ENCODE data around the gene CDH4. TPM values are rescaled to one million over a fixed set of nuclear protein-coding genes. Genes with fewer than 3 reads are reported as not detected.

Gene CDH4
- polyA plus RNA-seq, 6 donors from 2014 or later: not detected

GRCh38 chr20:61539706-61540360 is 287.8 kb downstream of the CDH4 start:
- no peaks in the 10 kb centered on the region for H3K36me3 Mint-ChIP-seq
- ATAC-seq (ENCODE audit: low read depth in 2 of 2) (no peak), DNase-seq (no peak)
- no peaks in the 10 kb centered on the region for H3K4me1 Mint-ChIP-seq
- no peaks in the 10 kb centered on the region for H3K27me3 Mint-ChIP-seq
- H3K27ac Mint-ChIP-seq: no peak overlapping the region
- H3K9me3 Mint-ChIP-seq: peaks cover 0 to 3% (median 0%) of the 10 kb centered on the region in 7 donors
- no peak overlapping the region for H3K4me3 Mint-ChIP-seq

- no peak overlapping the region for H3K4me3 Mint-ChIP-seq
- H3K9me3 Mint-ChIP-seq: peaks cover 0 to 10% (median 3%) of the 10 kb centered on the region in 7 donors
- H3K4me1 Mint-ChIP-seq: no peaks in the 10 kb centered on the region
- H3K27ac Mint-ChIP-seq: no peak overlapping the region
- DNase-seq: no peak
- ATAC-seq (ENCODE audit: low read depth in 2 of 2): no peak
- H3K27me3 Mint-ChIP-seq: no peaks in the 10 kb centered on the region
- H3K36me3 Mint-ChIP-seq: no peaks in the 10 kb centered on the region
These were observed 289.5 kb downstream of the CDH4 start for GRCh38 chr20:61541537-61541936.

- Mint-ChIP-seq H3K9me3 (peaks cover 0 to 10% (median 3%) of the 10 kb centered on the region in 7 donors), H3K36me3 (no peaks in the 10 kb centered on the region), H3K4me3 (no peak overlapping the region), H3K4me1 (no peaks in the 10 kb centered on the region), H3K27ac (no peak overlapping the region), H3K27me3 (peaks cover 0 to under 1% (median 0%) of the 10 kb centered on the region in 3 donors)
- DNase-seq (no peak), ATAC-seq (ENCODE audit: low read depth in 2 of 2) (no peak)
These were observed 291.0 kb downstream of the CDH4 start for GRCh38 chr20:61543086-61543485.

GRCh38 chr20:61543931-61544745 is 292.1 kb downstream of the CDH4 start:
- H3K9me3 Mint-ChIP-seq: peaks cover 0 to 10% (median 3%) of the 10 kb centered on the region in 7 donors
- ATAC-seq (ENCODE audit: low read depth in 2 of 2): no peak

GRCh38 chr20:61544910-61545889 is 293.1 kb downstream of the CDH4 start:
- no peak for ATAC-seq (ENCODE audit: low read depth in 2 of 2)
- Mint-ChIP-seq H3K9me3 (peaks cover 0 to 10% (median 3%) of the 10 kb centered on the region in 7 donors), H3K27ac (no peak overlapping the region), H3K36me3 (no peaks in the 10 kb centered on the region), H3K27me3 (peaks cover 0 to 5% (median 0%) of the 10 kb centered on the region in 3 donors), H3K4me3 (no peak overlapping the region), H3K4me1 (no peaks in the 10 kb centered on the region)
- no peak for DNase-seq

More at GRCh38 chr20:61543931-61544745, 292.1 kb downstream of the CDH4 start:
- H3K4me3 Mint-ChIP-seq: no peak overlapping the region
- no peaks in the 10 kb centered on the region for H3K4me1 Mint-ChIP-seq
- H3K27me3 Mint-ChIP-seq: peaks cover 0 to 5% (median 0%) of the 10 kb centered on the region in 3 donors
- no peak for DNase-seq
- no peak overlapping the region for H3K27ac Mint-ChIP-seq
- no peaks in the 10 kb centered on the region for H3K36me3 Mint-ChIP-seq

GRCh38 chr20:61546641-61547040 is 294.6 kb downstream of the CDH4 start:
- peak overlapping the region in 1 of 8 donors; percentile 60 for H3K4me3 Mint-ChIP-seq

GRCh38 chr20:61548069-61548468 is 296.0 kb downstream of the CDH4 start:
- peaks cover 5 to 18% (median 8%) of the 10 kb centered on the region in 7 donors for H3K9me3 Mint-ChIP-seq
- H3K27me3 Mint-ChIP-seq: peaks cover 0 to 5% (median 0%) of the 10 kb centered on the region in 3 donors
- H3K36me3 Mint-ChIP-seq: no peaks in the 10 kb centered on the region
- ATAC-seq (ENCODE audit: low read depth in 2 of 2) (no peak), DNase-seq (no peak)
- H3K27ac Mint-ChIP-seq: no peak overlapping the region
- no peaks in the 10 kb centered on the region for H3K4me1 Mint-ChIP-seq
- no peak overlapping the region for H3K4me3 Mint-ChIP-seq

More at GRCh38 chr20:61546641-61547040, 294.6 kb downstream of the CDH4 start:
- Mint-ChIP-seq H3K9me3 (peaks cover 1 to 13% (median 5%) of the 10 kb centered on the region in 7 donors), H3K4me1 (no peaks in the 10 kb centered on the region), H3K27me3 (peaks cover 0 to 5% (median 0%) of the 10 kb centered on the region in 3 donors), H3K36me3 (no peaks in the 10 kb centered on the region), H3K27ac (no peak overlapping the region)
- DNase-seq (no peak), ATAC-seq (ENCODE audit: low read depth in 2 of 2) (no peak)

- Mint-ChIP-seq H3K4me1 (no peaks in the 10 kb centered on the region), H3K27me3 (peaks cover 0 to 5% (median 0%) of the 10 kb centered on the region in 3 donors), H3K4me3 (no peak overlapping the region), H3K36me3 (no peaks in the 10 kb centered on the region), H3K9me3 (peaks cover 6 to 21% (median 12%) of the 10 kb centered on the region in 7 donors), H3K27ac (no peak overlapping the region)
- no peak for DNase-seq
- ATAC-seq (ENCODE audit: low read depth in 2 of 2): no peak
These were observed 297.8 kb downstream of the CDH4 start for GRCh38 chr20:61549865-61550264.

GRCh38 chr20:61551401-61551800 is 299.3 kb downstream of the CDH4 start:
- no peaks in the 10 kb centered on the region for H3K36me3 Mint-ChIP-seq
- H3K4me3 Mint-ChIP-seq: no peak overlapping the region
- peaks cover 3 to 28% (median 7%) of the 10 kb centered on the region in 7 donors for H3K9me3 Mint-ChIP-seq
- no peak overlapping the region for H3K27ac Mint-ChIP-seq
- peaks cover 0 to 5% (median 0%) of the 10 kb centered on the region in 3 donors for H3K27me3 Mint-ChIP-seq
- no peaks in the 10 kb centered on the region for H3K4me1 Mint-ChIP-seq
- DNase-seq (no peak), ATAC-seq (ENCODE audit: low read depth in 2 of 2) (no peak)

GRCh38 chr20:61554617-61555016 is 302.6 kb downstream of the CDH4 start:
- Mint-ChIP-seq H3K36me3 (no peaks in the 10 kb centered on the region), H3K9me3 (peaks cover 3 to 28% (median 7%) of the 10 kb centered on the region in 7 donors), H3K4me3 (no peak overlapping the region), H3K27ac (no peak overlapping the region), H3K4me1 (no peaks in the 10 kb centered on the region), H3K27me3 (no peaks in the 10 kb centered on the region)
- DNase-seq (no peak), ATAC-seq (ENCODE audit: low read depth in 2 of 2) (no peak)

- Mint-ChIP-seq H3K9me3 (peaks cover 3 to 28% (median 7%) of the 10 kb centered on the region in 7 donors), H3K27ac (no peak overlapping the region), H3K36me3 (no peaks in the 10 kb centered on the region), H3K4me3 (no peak overlapping the region), H3K27me3 (no peaks in the 10 kb centered on the region), H3K4me1 (no peaks in the 10 kb centered on the region)
- ATAC-seq (ENCODE audit: low read depth in 2 of 2) (no peak), DNase-seq (no peak)
These were observed 303.5 kb downstream of the CDH4 start for GRCh38 chr20:61555566-61555965.

- peaks cover 3 to 28% (median 7%) of the 10 kb centered on the region in 7 donors for H3K9me3 Mint-ChIP-seq
- no peaks in the 10 kb centered on the region for H3K4me1 Mint-ChIP-seq
- ATAC-seq (ENCODE audit: low read depth in 2 of 2): no peak
- no peak overlapping the region for H3K27ac Mint-ChIP-seq
- no peaks in the 10 kb centered on the region for H3K27me3 Mint-ChIP-seq
- DNase-seq: no peak
- H3K36me3 Mint-ChIP-seq: no peaks in the 10 kb centered on the region
- no peak overlapping the region for H3K4me3 Mint-ChIP-seq
These were observed 304.1 kb downstream of the CDH4 start for GRCh38 chr20:61556111-61556510.

- no peak for DNase-seq
- Mint-ChIP-seq H3K9me3 (peaks cover 0 to 23% (median 7%) of the 10 kb centered on the region in 7 donors), H3K27ac (no peak overlapping the region), H3K27me3 (no peaks in the 10 kb centered on the region), H3K36me3 (no peaks in the 10 kb centered on the region), H3K4me3 (no peak overlapping the region), H3K4me1 (no peaks in the 10 kb centered on the region)
- ATAC-seq (ENCODE audit: low read depth in 2 of 2): no peak
These were observed 304.6 kb downstream of the CDH4 start for GRCh38 chr20:61556673-61557072.
